DMS79 treated with DMSO at 0.1 percent for 48 hours (cell line): ENCODE results near the gene RAD51B.

ENCODE experiments used
- DNase-seq: peaks from one replicate; lab custom pipeline; 2025; lab: John Stamatoyannopoulos, UW

RAD51B gene

GRCh38 chr14:68594737-68595380 lies 775.3 kb downstream of the RAD51B start:
- no peak for DNase-seq

- no peak for DNase-seq
Measured at GRCh38 chr14:68596211-68596610, 776.6 kb downstream of the RAD51B start.

GRCh38 chr14:68596701-68597100 lies 777.1 kb downstream of the RAD51B start:
- no peak for DNase-seq

GRCh38 chr14:68598089-68598488 lies 778.5 kb downstream of the RAD51B start:
- no peak for DNase-seq

GRCh38 chr14:68598621-68599447 lies 779.3 kb downstream of the RAD51B start:
- no peak for DNase-seq

GRCh38 chr14:68599896-68600610 lies 780.5 kb downstream of the RAD51B start:
- no peak for DNase-seq

GRCh38 chr14:68602507-68602906 lies 782.9 kb downstream of the RAD51B start:
- DNase-seq: no peak

GRCh38 chr14:68603533-68604360 lies 784.2 kb downstream of the RAD51B start:
- no peak for DNase-seq

GRCh38 chr14:68604361-68604730 lies 784.8 kb downstream of the RAD51B start:
- DNase-seq: no peak

GRCh38 chr14:68604822-68605221 lies 785.2 kb downstream of the RAD51B start:
- DNase-seq: no peak

- DNase-seq: no peak
Measured at GRCh38 chr14:68606176-68606575, 786.6 kb downstream of the RAD51B start.

GRCh38 chr14:68606644-68607043 lies 787.1 kb downstream of the RAD51B start:
- no peak for DNase-seq

GRCh38 chr14:68607081-68607866 lies 787.7 kb downstream of the RAD51B start:
- no peak for DNase-seq

- DNase-seq: peak; percentile 53
Measured at GRCh38 chr14:68607867-68608573, 788.4 kb downstream of the RAD51B start.

- no peak for DNase-seq
Measured at GRCh38 chr14:68608574-68608962, 789.0 kb downstream of the RAD51B start.

GRCh38 chr14:68609012-68609411 lies 789.4 kb downstream of the RAD51B start:
- DNase-seq: no peak

- DNase-seq: no peak
Measured at GRCh38 chr14:68610251-68610793, 790.7 kb downstream of the RAD51B start.

- DNase-seq: no peak
Measured at GRCh38 chr14:68611599-68611998, 792.0 kb downstream of the RAD51B start.

- DNase-seq: no peak
Measured at GRCh38 chr14:68612049-68612448, 792.5 kb downstream of the RAD51B start.

- peak; percentile 20 for DNase-seq
Measured at GRCh38 chr14:68616221-68616902, 796.8 kb downstream of the RAD51B start.
